Keratinocyte (primary cell): ENCODE results near the gene KCNK7. TPM values are rescaled to one million over a fixed set of nuclear protein-coding genes. Genes with fewer than 3 reads are reported as not detected.

Source experiments
- DNase-seq: peaks from one replicate; pipeline ENCODE4 v3.0.0-alpha.2; 2011; ENCODE audit warnings: low read depth, missing footprints, low spot score
- FAIRE-seq: peaks from 2 replicates; lab custom pipeline; 2011; peaks lifted over from hg19 to GRCh38; lab: Jason Lieb, UNC
- H2AFZ ChIP-seq: 2 replicates; pipeline ENCODE4 v1.6.0; 2012; ENCODE audit warnings: low read length, control low read depth, inconsistent platforms; ENCODE audit not compliant: control insufficient read depth
- H3K27ac ChIP-seq: 2 replicates; pipeline ENCODE4 v1.5.1; 2011; ENCODE audit warnings: low read length; ENCODE audit not compliant: control insufficient read depth, insufficient read depth
- H3K27me3 ChIP-seq: 3 replicates; pipeline ENCODE4 v1.6.0; 2011; ENCODE audit warnings: low read length; ENCODE audit not compliant: control insufficient read depth, insufficient read depth; ENCODE audit errors: extremely low read depth
- H3K36me3 ChIP-seq, 2 experiments: 2 replicates in 1 of 2; 3 replicates in 1 of 2; pipeline ENCODE4 v1.5.1; 2011; ENCODE audit warnings: low read length in 2 of 2, mild to moderate bottlenecking in 1 of 2; ENCODE audit not compliant: control insufficient read depth in 2 of 2, insufficient read depth in 2 of 2; ENCODE audit errors: extremely low read depth in 1 of 2
- H3K4me1 ChIP-seq: 3 replicates; pipeline ENCODE4 v1.5.1; 2011; ENCODE audit warnings: low read length; ENCODE audit not compliant: control insufficient read depth, insufficient read depth; ENCODE audit errors: extremely low read depth
- H3K4me2 ChIP-seq: 3 replicates; pipeline ENCODE4 v1.6.0; 2011; ENCODE audit warnings: low read depth, low read length; ENCODE audit not compliant: control insufficient read depth, insufficient read depth; ENCODE audit errors: extremely low read depth
- H3K4me3 ChIP-seq, 3 experiments: fragments of 200-600 bp in 1 of 3; sonication (generic) in 1 of 3; 2 replicates in 2 of 3; 3 replicates in 1 of 3; pipeline ENCODE4 v1.5.1; 2011 to 2016; ENCODE audit warnings: low read length in 3 of 3, mild to moderate bottlenecking in 3 of 3, control low read depth in 2 of 3, inconsistent platforms in 1 of 3, low read depth in 1 of 3, mixed read lengths in 1 of 3, mixed run types in 1 of 3, moderate library complexity in 1 of 3; ENCODE audit not compliant: control insufficient read depth in 2 of 3, insufficient read depth in 2 of 3; ENCODE audit errors: extremely low read depth in 1 of 3
- H3K79me2 ChIP-seq: 2 replicates; pipeline ENCODE4 v1.6.0; 2012; ENCODE audit warnings: low read length; ENCODE audit not compliant: control insufficient read depth, insufficient read depth
- H3K9ac ChIP-seq: 3 replicates; pipeline ENCODE4 v1.6.0; 2011; ENCODE audit warnings: low read length; ENCODE audit not compliant: control insufficient read depth, insufficient read depth; ENCODE audit errors: extremely low read depth
- H3K9me1 ChIP-seq: 3 replicates; pipeline ENCODE4 v1.6.0; 2011; ENCODE audit warnings: low read length; ENCODE audit not compliant: control insufficient read depth, insufficient read depth; ENCODE audit errors: extremely low read depth
- H3K9me3 ChIP-seq: 2 replicates; pipeline ENCODE4 v1.5.1; 2012; ENCODE audit warnings: low read depth, low read length; ENCODE audit not compliant: control insufficient read depth
- H4K20me1 ChIP-seq: 3 replicates; pipeline ENCODE4 v1.6.0; 2011; ENCODE audit warnings: low read length; ENCODE audit not compliant: control insufficient read depth, insufficient read depth; ENCODE audit errors: extremely low read depth
- CTCF ChIP-seq, 3 experiments: IDR thresholded peaks in 1 of 3; conservative IDR thresholded peaks in 1 of 3; optimal IDR thresholded peaks in 1 of 3; 2 replicates in 2 of 3; 3 replicates in 1 of 3; pipeline versions ENCODE3 to v1.5.1; 2011; ENCODE audit warnings: low read length in 3 of 3, mild to moderate bottlenecking in 3 of 3, moderate library complexity in 2 of 3, control low read depth in 1 of 3, inconsistent platforms in 1 of 3; ENCODE audit not compliant: insufficient read depth in 2 of 3; ENCODE audit errors: extremely low read depth in 1 of 3
- EZH2 ChIP-seq: IDR thresholded peaks from one replicate; pipeline ENCODE4 v1.6.1; 2012; ENCODE audit warnings: inconsistent platforms, mild to moderate bottlenecking, low read length, moderate library complexity
- dilution Hi-C: fragments of 300-500 bp; cut with MboI; formaldehyde crosslinking; loops from one replicate; pipeline ENCODE4 v1.7.0; 2020; ENCODE audit warnings: low sequenced_read_pairs; ENCODE audit not compliant: extremely low pct_ligation_motif_present
- polyA plus RNA-seq, 5 experiments: library from polyadenylated mRNA; depleted of rRNA in 3 of 5; stranded (reverse) in 3 of 5; stranded (forward) in 1 of 5; unstranded in 1 of 5; fragments of >200 nt; gene quantifications; 1 replicate in 1 of 5; 2 replicates in 3 of 5; 3 replicates in 1 of 5; pipeline versions ENCODE4 v1.2.1 to v1.2.3, GENCODE V29; 2011 to 2012; ENCODE audit warnings: missing spikeins in 2 of 5, low read depth in 1 of 5, low replicate concordance in 1 of 5

The KCNK7 gene
- polyA plus RNA-seq, 1 donor (not counting 4 experiments of a cell fraction or from before 2014, with no cell fraction given), result 0.46 TPM

GRCh38 chr11:65575568-65576231 lies 19.9 kb downstream of the KCNK7 start, which contains the start of gene EHBP1L1:
TSS of gene EHBP1L1 (plus strand) at chr11:65576053. CDS start at chr11:65576303, 250 bp downstream.
- Histone ChIP-seq H3K9ac (peak within 1 kb of the TSS; percentile 56), H3K4me1 (peaks cover 55% of the 10 kb centered on the region), H3K9me1 (no peaks in the 10 kb centered on the region), H3K36me3 (peaks cover 6 to 7% of the 10 kb centered on the region in 2 experiments), H3K27ac (peak within 1 kb of the TSS; percentile 70), H2AFZ (no peak within 1 kb of the TSS), H3K9me3 (no peaks in the 10 kb centered on the region), H3K4me3 (peak within 1 kb of the TSS; percentile 51 to 74 (median 71)), H3K4me2 (peak within 1 kb of the TSS; percentile 64), H3K27me3 (no peaks in the 10 kb centered on the region), H4K20me1 (peaks cover 8% of the 10 kb centered on the region), H3K79me2 (peaks cover 18% of the 10 kb centered on the region)
- TF ChIP-seq CTCF (optimal IDR thresholded peaks at IDR 0.05 in 1 of 3, IDR thresholded peaks at IDR 0.05 in 1 of 3, conservative IDR thresholded peaks at IDR 0.05 in 1 of 3; ENCODE audit: extremely low read depth in 1 of 3, insufficient read depth in 2 of 3, low read length in 3 of 3) (no peak), EZH2 (no peak)
- dilution Hi-C loops, result no loop called here
- DNase-seq (no peak), FAIRE-seq (no peak)

GRCh38 chr11:65574811-65575567 lies 20.6 kb downstream of the KCNK7 start:
- Histone ChIP-seq H3K79me2 (peaks cover 23% of the 10 kb centered on the region), H3K27ac (peak overlapping the region; percentile 47), H2AFZ (no peak overlapping the region), H3K4me3 (peak overlapping the region; percentile 21 to 61 (median 32)), H3K9me1 (no peaks in the 10 kb centered on the region), H3K4me1 (peaks cover 55% of the 10 kb centered on the region), H4K20me1 (peaks cover 8% of the 10 kb centered on the region), H3K27me3 (no peaks in the 10 kb centered on the region), H3K9ac (peak overlapping the region; percentile 43), H3K9me3 (no peaks in the 10 kb centered on the region), H3K36me3 (peaks cover under 1 to 4% of the 10 kb centered on the region in 2 experiments), H3K4me2 (peak overlapping the region; percentile 63)
- dilution Hi-C loops, result no loop called here
- FAIRE-seq (no peak), DNase-seq (no peak)
- TF ChIP-seq EZH2, result no peak
- TF ChIP-seq CTCF (optimal IDR thresholded peaks at IDR 0.05 in 1 of 3, IDR thresholded peaks at IDR 0.05 in 1 of 3, conservative IDR thresholded peaks at IDR 0.05 in 1 of 3; ENCODE audit: extremely low read depth in 1 of 3, insufficient read depth in 2 of 3, low read length in 3 of 3), result no peak
